ENCODE results near the gene GALM. TPM values are rescaled to one million over a fixed set of nuclear protein-coding genes. Genes with fewer than 3 reads are reported as not detected.

GALM gene
- total RNA-seq, 1 donor from 2014 or later = 8.3 TPM

DNA sequence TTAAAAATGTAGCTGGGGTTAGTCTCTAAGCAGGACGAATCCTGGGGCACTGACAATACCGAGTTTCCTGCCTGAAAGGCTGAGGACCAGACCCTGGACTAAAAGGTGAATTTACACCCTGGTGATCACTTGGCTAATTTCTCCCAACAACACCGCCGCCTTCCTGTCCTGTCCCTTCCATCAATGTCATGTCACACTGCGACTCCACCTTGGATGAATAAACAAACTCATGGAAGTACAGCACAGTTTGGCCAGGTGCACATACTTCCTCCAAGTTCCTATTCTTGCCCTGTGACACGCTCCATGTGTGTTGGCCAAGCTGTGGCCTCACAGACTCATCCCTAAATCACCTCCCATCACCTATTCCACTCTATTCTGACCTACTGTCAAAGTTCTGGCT, 15.9 kb upstream of the GALM start:
- no peak overlapping the region for H3K4me3 ChIP-seq (ENCODE audit: low read depth, low read length)
- DNase-seq (ENCODE audit: low read depth) = no peak
- TF ChIP-seq, protein P1, sequence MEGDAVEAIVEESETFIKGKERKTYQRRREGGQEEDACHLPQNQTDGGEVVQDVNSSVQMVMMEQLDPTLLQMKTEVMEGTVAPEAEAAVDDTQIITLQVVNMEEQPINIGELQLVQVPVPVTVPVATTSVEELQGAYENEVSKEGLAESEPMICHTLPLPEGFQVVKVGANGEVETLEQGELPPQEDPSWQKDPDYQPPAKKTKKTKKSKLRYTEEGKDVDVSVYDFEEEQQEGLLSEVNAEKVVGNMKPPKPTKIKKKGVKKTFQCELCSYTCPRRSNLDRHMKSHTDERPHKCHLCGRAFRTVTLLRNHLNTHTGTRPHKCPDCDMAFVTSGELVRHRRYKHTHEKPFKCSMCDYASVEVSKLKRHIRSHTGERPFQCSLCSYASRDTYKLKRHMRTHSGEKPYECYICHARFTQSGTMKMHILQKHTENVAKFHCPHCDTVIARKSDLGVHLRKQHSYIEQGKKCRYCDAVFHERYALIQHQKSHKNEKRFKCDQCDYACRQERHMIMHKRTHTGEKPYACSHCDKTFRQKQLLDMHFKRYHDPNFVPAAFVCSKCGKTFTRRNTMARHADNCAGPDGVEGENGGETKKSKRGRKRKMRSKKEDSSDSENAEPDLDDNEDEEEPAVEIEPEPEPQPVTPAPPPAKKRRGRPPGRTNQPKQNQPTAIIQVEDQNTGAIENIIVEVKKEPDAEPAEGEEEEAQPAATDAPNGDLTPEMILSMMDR (conservative IDR thresholded peaks at IDR 0.05; ENCODE audit: low read depth, low read length) = no peak

DNA sequence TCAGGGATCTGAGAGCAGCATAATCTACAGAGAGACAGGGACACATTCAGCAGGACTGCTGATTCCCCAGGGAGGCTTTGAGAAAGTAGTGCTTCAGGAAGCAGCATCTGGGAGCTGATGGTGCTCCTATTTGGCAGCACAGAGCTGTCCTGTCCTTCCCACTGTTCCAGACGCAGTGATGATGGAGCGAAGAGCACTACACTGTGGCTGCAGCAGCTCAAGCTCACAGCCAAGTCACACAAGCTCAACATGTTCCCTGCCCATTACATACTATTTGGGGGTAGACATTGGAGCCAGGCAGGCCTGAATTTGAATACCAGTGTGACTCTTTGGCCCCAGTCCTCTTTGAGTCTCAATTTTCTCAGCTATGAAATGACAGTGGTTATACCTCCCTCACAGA, 15.2 kb upstream of the GALM start:
- TF ChIP-seq, protein P1 (conservative IDR thresholded peaks at IDR 0.05; ENCODE audit: low read depth, low read length) = no peak
- no peak for DNase-seq (ENCODE audit: low read depth)
- H3K4me3 ChIP-seq (ENCODE audit: low read depth, low read length) = no peak overlapping the region

DNA sequence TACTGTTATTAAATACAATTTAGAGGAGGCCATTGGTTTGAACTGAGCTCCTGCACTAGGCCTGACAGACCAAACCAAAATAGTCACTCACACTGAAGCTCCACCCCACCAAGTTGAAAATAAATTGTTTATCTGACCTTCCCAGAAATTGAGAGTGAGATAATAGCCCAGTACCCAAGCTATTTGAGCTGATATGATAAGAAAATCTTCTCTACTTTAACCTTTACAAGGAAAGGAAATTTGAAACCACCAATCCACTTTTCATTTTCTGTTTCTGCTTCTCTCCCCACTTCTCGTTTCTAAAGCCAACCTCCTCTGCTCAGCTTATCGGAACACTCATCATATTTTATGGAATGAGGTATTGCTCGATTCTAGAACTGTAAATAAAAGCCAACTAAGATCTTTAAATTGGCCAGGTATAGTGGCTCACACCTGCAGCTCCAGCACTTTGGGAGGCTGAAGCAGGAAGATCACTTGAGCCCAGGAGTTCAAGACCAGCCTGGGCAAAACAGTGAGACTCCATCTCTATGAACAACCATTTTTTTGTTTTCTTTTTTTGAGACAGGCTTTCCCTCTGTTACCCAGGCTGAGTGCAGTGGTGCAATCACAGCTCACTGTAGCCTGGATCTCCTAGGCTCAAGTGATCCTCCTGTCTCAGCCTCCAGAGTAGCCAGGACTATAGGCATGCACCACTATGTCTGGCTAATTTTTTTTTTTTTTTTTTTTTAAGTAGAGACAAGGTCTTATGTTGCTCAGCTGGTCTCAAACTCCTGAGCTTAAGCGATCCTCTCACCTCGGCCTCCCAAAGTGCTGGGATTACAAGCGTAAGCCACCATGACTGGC, 13.3 kb upstream of the GALM start:
- DNase-seq (ENCODE audit: low read depth) = no peak
- H3K4me3 ChIP-seq (ENCODE audit: low read depth, low read length) = no peak overlapping the region
- TF ChIP-seq, protein P1 (conservative IDR thresholded peaks at IDR 0.05; ENCODE audit: low read depth, low read length) = no peak

DNA sequence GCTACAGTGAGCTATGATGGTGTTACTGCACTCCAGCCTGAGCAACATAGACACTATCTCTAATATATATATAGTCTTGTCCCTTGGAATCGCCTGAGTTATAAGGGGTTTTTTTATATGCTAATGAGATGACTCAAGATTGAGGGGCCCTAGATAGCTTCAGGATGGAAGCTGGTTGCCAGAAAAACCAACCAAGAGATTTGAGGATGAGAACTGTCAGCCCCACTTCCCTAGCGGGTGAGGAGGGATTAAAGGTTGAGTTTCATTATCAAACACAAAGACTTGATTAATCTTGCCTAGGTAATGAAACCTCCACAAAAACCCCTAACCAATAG, 12.6 kb upstream of the GALM start:
- H3K4me3 ChIP-seq (ENCODE audit: low read depth, low read length) = no peak overlapping the region
- TF ChIP-seq, protein P1 (conservative IDR thresholded peaks at IDR 0.05; ENCODE audit: low read depth, low read length) = no peak
- DNase-seq (ENCODE audit: low read depth) = no peak

DNA sequence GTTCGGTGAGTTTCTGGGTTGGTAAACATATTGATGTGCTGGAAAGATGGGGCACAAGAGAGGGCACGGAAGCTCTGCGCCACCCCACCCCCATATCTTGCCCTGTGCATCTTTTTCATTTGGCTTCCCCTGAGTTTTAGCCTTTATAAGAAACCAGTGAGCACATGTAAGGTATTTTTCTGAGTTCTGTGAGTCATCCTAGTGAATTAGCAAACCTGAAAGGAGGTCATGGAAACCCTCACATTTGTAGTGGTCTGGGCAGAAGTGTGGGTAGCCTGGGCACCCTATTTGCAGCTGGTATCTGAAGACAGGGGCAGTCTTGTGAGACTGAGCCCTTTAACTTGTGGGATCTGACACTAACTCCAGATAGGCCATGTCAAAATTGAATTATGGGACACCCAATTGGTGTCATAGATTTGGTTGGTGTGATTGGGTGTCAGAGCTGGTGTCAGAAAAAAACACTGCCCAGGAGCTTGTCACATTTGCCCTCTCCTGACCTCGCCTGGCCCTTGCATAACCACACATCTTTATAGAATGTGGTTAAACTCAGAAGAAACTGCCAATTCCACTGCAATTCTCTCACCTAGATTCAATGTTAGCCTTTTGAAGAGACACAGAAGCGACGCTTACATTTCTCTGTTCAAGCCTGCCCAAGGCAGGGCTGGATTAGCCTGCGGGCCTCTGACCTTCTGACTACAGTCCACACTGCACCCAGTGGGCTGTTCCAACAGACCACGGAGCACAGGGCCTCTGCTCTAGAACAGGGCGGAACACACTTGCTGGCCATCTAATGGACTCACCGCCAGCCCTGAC, 12.0 kb upstream of the GALM start:
- no peak for DNase-seq (ENCODE audit: low read depth)
- H3K4me3 ChIP-seq (ENCODE audit: low read depth, low read length) = no peak overlapping the region
- TF ChIP-seq, protein P1 (conservative IDR thresholded peaks at IDR 0.05; ENCODE audit: low read depth, low read length) = no peak

DNA sequence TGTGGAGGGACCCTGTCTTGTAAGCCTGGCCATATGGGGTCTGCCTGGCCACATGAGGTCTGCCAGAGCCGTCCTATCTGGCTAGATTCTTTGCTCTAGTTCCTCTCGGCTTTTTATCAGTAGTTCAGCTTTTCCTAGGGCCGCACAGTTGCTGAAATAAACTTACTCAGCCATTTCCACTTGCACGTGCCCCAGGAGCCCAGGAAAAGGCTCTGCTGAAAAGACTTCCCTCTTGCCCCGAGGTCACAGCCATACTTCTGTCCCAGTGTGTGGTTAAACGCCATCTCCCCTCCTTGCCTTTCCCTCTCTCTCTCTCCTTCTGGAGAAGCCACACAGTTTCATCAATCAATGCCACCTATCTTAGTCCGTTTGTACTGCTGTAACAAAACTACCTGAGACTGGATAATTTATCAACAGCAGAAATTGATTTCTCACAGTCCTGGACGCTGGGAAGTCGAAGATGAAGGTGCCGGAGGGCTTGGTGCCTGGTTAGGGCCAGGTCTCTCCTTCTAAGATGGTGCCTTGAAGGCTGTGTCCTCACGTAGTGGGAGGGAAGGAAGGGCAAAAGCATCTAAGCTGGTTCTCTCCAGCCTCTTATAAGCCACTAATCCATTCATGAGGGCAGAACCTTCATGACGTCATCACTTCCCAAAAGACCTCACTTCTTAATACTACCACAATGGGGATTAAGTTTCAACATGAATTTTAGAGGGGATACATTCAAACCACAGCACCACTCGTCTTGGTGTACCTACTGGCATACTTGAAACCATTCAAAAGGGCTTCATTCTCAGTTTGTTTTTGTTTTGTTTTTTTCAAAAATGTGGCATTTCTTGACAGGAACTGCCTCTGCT, 11.2 kb upstream of the GALM start:
- no peak overlapping the region for H3K4me3 ChIP-seq (ENCODE audit: low read depth, low read length)
- TF ChIP-seq, protein P1 (conservative IDR thresholded peaks at IDR 0.05; ENCODE audit: low read depth, low read length) = no peak
- DNase-seq (ENCODE audit: low read depth) = no peak

All from epithelial cell of proximal tubule (primary cell).